ENCODE data around the gene SPART.
"Not testable (repeated sequence)": the region's sequence is repeated elsewhere in the genome, so short reads cannot be mapped to it uniquely, and the experiment has no call there.

Gene SPART

GRCh38 chr13:36354842-36355623, 8.8 kb upstream of the SPART start:
- in situ Hi-C loops (cut with MboI; ENCODE audit: low sequenced_read_pairs), result no loop called here

- in situ Hi-C loops (cut with MboI; ENCODE audit: low sequenced_read_pairs), result no loop called here
Observed at GRCh38 chr13:36353001-36353400, 6.8 kb upstream of the SPART start.

GRCh38 chr13:36352350-36352749, 6.2 kb upstream of the SPART start:
- in situ Hi-C loops (cut with MboI; ENCODE audit: low sequenced_read_pairs), result no loop called here

- in situ Hi-C loops (cut with MboI; ENCODE audit: low sequenced_read_pairs), result no loop called here
Observed at GRCh38 chr13:36347531-36348210, 1.5 kb upstream of the SPART start.

GRCh38 chr13:36345438-36346221, 564 bp downstream of the SPART start:
- in situ Hi-C loops (cut with MboI; ENCODE audit: low sequenced_read_pairs), result no loop called here

- in situ Hi-C loops (cut with MboI; ENCODE audit: low sequenced_read_pairs), result no loop called here
Observed at GRCh38 chr13:36344886-36345437, 1.2 kb downstream of the SPART start.

- in situ Hi-C loops (cut with MboI; ENCODE audit: low sequenced_read_pairs), result no loop called here
Observed at GRCh38 chr13:36344173-36344572, 2.0 kb downstream of the SPART start.

GRCh38 chr13:36343766-36344165, 2.4 kb downstream of the SPART start:
- in situ Hi-C loops (cut with MboI; ENCODE audit: low sequenced_read_pairs), result no loop called here

- in situ Hi-C loops (cut with MboI; ENCODE audit: low sequenced_read_pairs), result no loop called here
Observed at GRCh38 chr13:36342715-36343114, 3.5 kb downstream of the SPART start.

- in situ Hi-C loops (cut with MboI; ENCODE audit: low sequenced_read_pairs), result no loop called here
Observed at GRCh38 chr13:36341718-36342117, 4.5 kb downstream of the SPART start.

GRCh38 chr13:36339600-36340155, 6.5 kb downstream of the SPART start:
- in situ Hi-C loops (cut with MboI; ENCODE audit: low sequenced_read_pairs), result no loop called here

GRCh38 chr13:36337938-36338641, 8.1 kb downstream of the SPART start:
- in situ Hi-C loops (cut with MboI; ENCODE audit: low sequenced_read_pairs), result no loop called here

GRCh38 chr13:36332986-36333385, 13.2 kb downstream of the SPART start:
- in situ Hi-C loops (cut with MboI; ENCODE audit: low sequenced_read_pairs), result no loop called here

- in situ Hi-C loops (cut with MboI; ENCODE audit: low sequenced_read_pairs), result not testable (repeated sequence)
Observed at GRCh38 chr13:36332255-36332654, 13.9 kb downstream of the SPART start.

GRCh38 chr13:36331280-36331679, 14.9 kb downstream of the SPART start:
- in situ Hi-C loops (cut with MboI; ENCODE audit: low sequenced_read_pairs), result no loop called here

GRCh38 chr13:36329361-36329760, 16.8 kb downstream of the SPART start:
- in situ Hi-C loops (cut with MboI; ENCODE audit: low sequenced_read_pairs), result no loop called here

- in situ Hi-C loops (cut with MboI; ENCODE audit: low sequenced_read_pairs), result no loop called here
Observed at GRCh38 chr13:36328821-36329220, 17.4 kb downstream of the SPART start.

GRCh38 chr13:36325912-36326311, 20.3 kb downstream of the SPART start:
- in situ Hi-C loops (cut with MboI; ENCODE audit: low sequenced_read_pairs), result no loop called here

- in situ Hi-C loops (cut with MboI; ENCODE audit: low sequenced_read_pairs), result not testable (repeated sequence)
Observed at GRCh38 chr13:36324881-36325280, 21.3 kb downstream of the SPART start.

GRCh38 chr13:36323951-36324566, 22.1 kb downstream of the SPART start:
- in situ Hi-C loops (cut with MboI; ENCODE audit: low sequenced_read_pairs), result no loop called here

Data from hTERT RPE-1 (cell line).